Ovary (tissue), 9 donors: Measurements from ENCODE around the gene VWA2. TPM values are rescaled to one million over a fixed set of nuclear protein-coding genes. Genes with fewer than 3 reads are reported as not detected.

Experiments used
- DNase-seq, 5 donors: peaks; one replicate each; pipeline ENCODE4 v3.0.0-alpha.2; 2019 to 2020
- H3K27ac ChIP-seq, 2 donors: fragments of 200-600 bp; one replicate each; pipeline versions ENCODE4 v1.5.1 to v1.8.0; 2019 to 2022
- H3K27me3 ChIP-seq: fragments of 200-600 bp; one replicate; pipeline ENCODE4 v1.8.0; 2022
- H3K36me3 ChIP-seq: fragments of 200-600 bp; sonication (generic); one replicate; pipeline ENCODE4 v1.5.1; 2019
- H3K4me1 ChIP-seq: one replicate; pipeline ENCODE4 v1.8.1; 2013; ENCODE audit warnings: mild to moderate bottlenecking, moderate library complexity; ENCODE audit not compliant: insufficient read depth
- H3K4me3 ChIP-seq: fragments of 200-600 bp; sonication (generic); one replicate; pipeline ENCODE4 v1.5.1; 2017
- H3K9me3 ChIP-seq, 2 donors: fragments of 200-600 bp in 1 of 2; sonication (generic) in 1 of 2; one replicate each; pipeline versions ENCODE4 v1.5.1 to v1.8.1; 2013 to 2019; ENCODE audit warnings: mild to moderate bottlenecking in 1 of 2, moderate library complexity in 1 of 2
- CTCF ChIP-seq, 3 donors: fragments of 450-650 bp in 2 of 3; fragments of 200-600 bp in 1 of 3; IDR thresholded peaks; one replicate each; pipeline versions ENCODE4 v1.5.1 to v1.8.0; 2016 to 2022; ENCODE audit warnings: antibody characterized with exemption in 3 of 3, mild to moderate bottlenecking in 1 of 3
- EP300 ChIP-seq: sonication (generic); formaldehyde crosslinking; IDR thresholded peaks from one replicate; pipeline ENCODE4 v1.6.1; 2017; ENCODE audit warnings: antibody characterized with exemption
- POLR2A ChIP-seq: fragments of 450-650 bp; IDR thresholded peaks from one replicate; pipeline ENCODE4 v1.6.1; 2017; ENCODE audit warnings: antibody characterized with exemption, mild to moderate bottlenecking, moderate library complexity
- WGBS, 3 donors: extraction: QIAGEN DNeasy Blood & Tissue Kit in 1 of 3; methylation state at CpG; one replicate each; pipeline versions ENCODE4 v1.1.5 to v1.1.7; 2013 to 2017; 5-methylcytosine and 5-hydroxymethylcytosine counted together
- intact Hi-C, 4 donors: fragments of 100-400 bp; cut with DNase I; formaldehyde crosslinking; loops; one replicate each; pipeline versions ENCODE4 v1.11.0 to v1.15.1; 2022 to 2023
- polyA plus RNA-seq, 2 donors: library from polyadenylated mRNA; stranded (reverse); fragments of 200-250 nt in 1 of 2; fragments of 350-450 nt in 1 of 2; fragmentation: Illumina TruSeq in 1 of 2; extraction: RNeasy Lipid Tissue Mini Kit (QIAGEN cat#74804) in 1 of 2; gene quantifications; one replicate each; pipeline ENCODE4 v1.2.3, GENCODE V29; 2013 to 2014
- total RNA-seq, 7 donors: library from RNA; depleted of rRNA in 2 of 7; stranded (reverse); fragments of >200 nt in 2 of 7; fragmentation: NEBNext Ultra II Directional in 3 of 7; extraction: Animal tissue kit (Norgen Biotek cat#: 25700) in 3 of 7; gene quantifications; one replicate each; pipeline versions ENCODE4 v1.1.0 to v1.2.4, GENCODE V29; 2016 to 2023
- donor health status: DM: no; HTN: no; CAD: no; lungs with moderate emphysema.
- donor health status: DM: no; HTN: no; CAD: no.
- donor health status: Bipolar disorder and iron deficiency.
- donor health status: DM: yes; HTN: yes; CAD: no.
- donor health status: DM: no; HTN: no; CAD: no.
- donor health status: DM: yes; HTN: yes; CAD: no.

The VWA2 gene
- total and polyA plus RNA-seq, 9 donors: 0.04 to 11.1 (median 0.72) TPM; not detected in 2

GRCh38 chr10:114273910-114274309 lies 34.9 kb downstream of the VWA2 start:
- H3K36me3 ChIP-seq: no peaks in the 10 kb centered on the region
- no peak for DNase-seq
- H3K4me3 ChIP-seq: no peak overlapping the region
- H3K9me3 ChIP-seq: no peaks in the 10 kb centered on the region
- H3K27ac ChIP-seq: no peak overlapping the region
- intact Hi-C loops: no loop called here
- 78 to 89% (median 86%) methylated on average over 3 of the region's 3 CpGs for WGBS, 3 donors
- TF ChIP-seq CTCF (IDR thresholded peaks at IDR 0.05) (no peak), POLR2A (no peak), EP300 (no peak)
- H3K4me1 ChIP-seq: no peaks in the 10 kb centered on the region
- no peaks in the 10 kb centered on the region for H3K27me3 ChIP-seq

DNA sequence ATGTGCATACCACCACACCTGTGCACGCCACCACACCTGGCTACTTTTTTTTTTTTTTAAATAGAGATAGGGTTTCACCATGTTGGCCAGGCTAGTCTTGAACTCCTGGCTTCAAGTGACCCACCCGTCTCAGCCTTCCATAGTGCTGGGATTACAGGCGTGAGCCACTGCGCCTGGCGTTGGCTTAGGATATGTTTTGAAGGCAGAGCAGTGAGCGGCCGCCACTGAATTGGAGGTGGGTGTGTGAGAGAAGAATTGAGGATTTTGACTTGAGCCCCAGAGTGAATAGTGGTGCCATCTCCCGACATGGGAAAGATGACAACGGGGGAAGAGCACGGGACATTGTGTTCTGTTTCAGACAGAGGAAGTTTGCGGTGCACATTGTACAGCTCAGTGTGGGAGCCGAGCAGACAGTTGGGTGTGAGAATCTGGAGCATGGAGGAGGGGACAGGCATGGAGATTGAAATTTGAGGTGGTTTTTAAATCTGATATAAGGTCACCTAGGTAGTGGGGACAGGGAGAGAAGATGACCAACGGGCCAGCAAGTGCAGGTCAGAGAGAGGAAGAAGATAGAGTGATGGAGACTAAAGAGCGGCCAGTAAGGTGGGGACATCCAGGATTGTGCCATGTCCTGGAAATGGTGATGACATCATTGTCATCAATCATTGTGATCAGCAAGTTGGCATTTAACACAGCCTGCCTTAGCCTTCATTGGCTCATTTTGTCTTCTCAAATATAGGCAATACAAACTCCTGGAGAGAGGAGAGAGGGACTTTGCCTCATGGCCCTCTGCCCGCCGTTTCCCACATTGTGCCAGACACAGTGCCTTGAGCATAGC lies 35.8 kb downstream of the VWA2 start:
- no peaks in the 10 kb centered on the region for H3K4me1 ChIP-seq
- DNase-seq: no peak
- no peaks in the 10 kb centered on the region for H3K36me3 ChIP-seq
- TF ChIP-seq EP300 (no peak), CTCF (IDR thresholded peaks at IDR 0.05) (no peak), POLR2A (no peak)
- no peaks in the 10 kb centered on the region for H3K27me3 ChIP-seq
- intact Hi-C loops: no loop called here
- H3K27ac ChIP-seq: no peak overlapping the region
- H3K4me3 ChIP-seq: no peak overlapping the region
- H3K9me3 ChIP-seq: no peaks in the 10 kb centered on the region
- 87 to 90% (median 90%) methylated on average over 16 of the region's 16 CpGs for WGBS, 3 donors

DNA sequence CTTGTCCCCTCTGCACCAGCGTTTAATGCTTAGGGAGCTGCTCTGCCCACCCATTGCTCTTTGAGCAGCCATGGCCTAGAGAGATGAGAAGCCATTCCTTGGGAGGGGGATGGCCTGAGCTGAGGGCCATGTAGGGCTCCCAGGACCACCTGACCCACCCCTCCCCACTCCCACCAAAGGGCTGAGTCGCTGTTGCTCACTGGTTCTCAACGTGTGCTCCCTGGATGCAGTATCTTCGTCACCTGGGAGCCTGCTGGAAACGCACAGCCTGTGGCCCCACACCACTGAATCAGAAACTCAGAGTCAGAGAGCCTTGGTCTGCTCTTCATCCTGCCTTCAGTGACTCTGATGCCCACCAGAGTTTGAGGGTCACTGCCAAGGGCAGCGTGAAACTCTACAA lies 37.0 kb downstream of the VWA2 start:
- H3K9me3 ChIP-seq: no peaks in the 10 kb centered on the region
- 82 to 84% (median 83%) methylated on average over 6 of the region's 6 CpGs for WGBS, 3 donors
- no peak overlapping the region for H3K27ac ChIP-seq
- TF ChIP-seq CTCF (IDR thresholded peaks at IDR 0.05) (no peak), POLR2A (no peak), EP300 (no peak)
- DNase-seq: no peak
- no peaks in the 10 kb centered on the region for H3K36me3 ChIP-seq
- intact Hi-C loops: no loop called here
- no peaks in the 10 kb centered on the region for H3K27me3 ChIP-seq
- no peaks in the 10 kb centered on the region for H3K4me1 ChIP-seq
- H3K4me3 ChIP-seq: no peak overlapping the region

DNA sequence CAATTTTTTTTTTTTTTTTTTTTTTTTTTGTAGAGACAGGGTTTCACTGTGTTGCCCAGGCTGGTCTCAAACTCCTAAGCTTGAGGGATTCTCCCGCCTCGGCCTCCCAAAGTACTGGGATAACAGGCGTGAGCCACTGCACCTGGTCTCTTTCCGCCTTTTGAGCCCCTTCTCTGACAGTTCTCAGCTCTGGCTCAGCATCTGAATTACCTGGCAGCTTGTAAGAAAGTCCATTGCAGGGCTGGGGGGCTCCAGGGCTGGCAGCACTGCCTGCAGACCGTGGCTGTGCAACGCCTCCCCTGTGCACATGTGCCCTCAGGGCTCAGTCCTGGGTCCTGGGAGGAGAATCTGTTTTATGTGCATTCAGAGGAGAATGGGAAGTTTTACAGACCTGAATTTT lies 37.6 kb downstream of the VWA2 start:
- 77 to 88% (median 85%) methylated on average over 6 of the region's 6 CpGs for WGBS, 3 donors
- H3K27me3 ChIP-seq: no peaks in the 10 kb centered on the region
- TF ChIP-seq CTCF (IDR thresholded peaks at IDR 0.05) (no peak), EP300 (no peak), POLR2A (no peak)
- H3K27ac ChIP-seq: no peak overlapping the region
- H3K9me3 ChIP-seq: no peaks in the 10 kb centered on the region
- DNase-seq: no peak
- no peaks in the 10 kb centered on the region for H3K36me3 ChIP-seq
- no peak overlapping the region for H3K4me3 ChIP-seq
- intact Hi-C loops: no loop called here
- H3K4me1 ChIP-seq: no peaks in the 10 kb centered on the region
